GM15510 (cell line): Measurements from ENCODE around the gene KBTBD7.

Source experiments
- POLR2A ChIP-seq: IDR thresholded peaks from 3 replicates; pipeline ENCODE4 v1.6.1; 2011; ENCODE audit warnings: borderline replicate concordance; ENCODE audit not compliant: insufficient read length; ENCODE audit errors: extremely low read depth

KBTBD7 gene, protein sequence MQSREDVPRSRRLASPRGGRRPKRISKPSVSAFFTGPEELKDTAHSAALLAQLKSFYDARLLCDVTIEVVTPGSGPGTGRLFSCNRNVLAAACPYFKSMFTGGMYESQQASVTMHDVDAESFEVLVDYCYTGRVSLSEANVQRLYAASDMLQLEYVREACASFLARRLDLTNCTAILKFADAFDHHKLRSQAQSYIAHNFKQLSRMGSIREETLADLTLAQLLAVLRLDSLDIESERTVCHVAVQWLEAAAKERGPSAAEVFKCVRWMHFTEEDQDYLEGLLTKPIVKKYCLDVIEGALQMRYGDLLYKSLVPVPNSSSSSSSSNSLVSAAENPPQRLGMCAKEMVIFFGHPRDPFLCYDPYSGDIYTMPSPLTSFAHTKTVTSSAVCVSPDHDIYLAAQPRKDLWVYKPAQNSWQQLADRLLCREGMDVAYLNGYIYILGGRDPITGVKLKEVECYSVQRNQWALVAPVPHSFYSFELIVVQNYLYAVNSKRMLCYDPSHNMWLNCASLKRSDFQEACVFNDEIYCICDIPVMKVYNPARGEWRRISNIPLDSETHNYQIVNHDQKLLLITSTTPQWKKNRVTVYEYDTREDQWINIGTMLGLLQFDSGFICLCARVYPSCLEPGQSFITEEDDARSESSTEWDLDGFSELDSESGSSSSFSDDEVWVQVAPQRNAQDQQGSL

DNA sequence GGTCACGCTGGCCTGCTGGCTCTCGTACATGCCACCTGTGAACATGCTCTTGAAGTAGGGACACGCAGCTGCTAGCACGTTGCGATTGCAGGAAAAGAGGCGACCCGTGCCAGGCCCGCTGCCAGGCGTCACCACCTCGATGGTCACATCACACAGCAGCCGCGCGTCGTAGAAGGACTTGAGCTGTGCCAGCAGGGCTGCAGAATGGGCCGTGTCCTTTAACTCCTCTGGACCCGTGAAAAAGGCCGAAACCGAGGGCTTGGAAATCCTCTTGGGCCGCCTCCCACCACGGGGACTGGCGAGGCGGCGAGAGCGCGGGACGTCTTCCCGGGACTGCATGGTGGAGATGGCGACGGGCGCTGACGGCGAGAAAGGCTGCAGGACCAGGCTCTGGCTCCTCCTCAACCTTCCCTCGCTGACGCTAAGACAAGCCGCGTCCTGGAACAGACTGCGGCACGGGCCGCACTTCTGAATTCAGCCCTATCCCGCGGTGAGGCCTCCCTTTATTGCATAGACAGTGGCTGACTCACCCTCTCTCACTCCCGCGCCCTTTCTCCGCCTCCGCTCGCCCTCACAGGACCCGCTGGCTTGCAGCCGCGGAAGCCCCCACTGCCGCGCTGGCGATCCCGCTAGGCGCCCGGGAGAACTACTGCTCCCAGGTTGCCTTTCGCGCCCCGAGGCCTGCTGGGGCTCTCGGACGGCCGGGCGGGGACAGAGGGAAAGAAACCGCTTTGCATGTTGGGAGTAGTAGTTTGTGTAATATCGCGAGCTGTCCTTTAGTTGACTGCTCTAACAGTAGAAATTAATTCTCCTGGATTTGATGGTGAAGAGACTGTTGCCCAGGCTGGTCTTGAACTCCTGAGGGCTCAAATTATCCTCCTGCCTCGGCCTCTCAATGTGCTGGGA lies at the start of gene KBTBD7:
Gene KBTBD7, minus strand, starts transcription at position 651 of the 906 bp plus-strand sequence. Its CDS starts 312 bp downstream, at position 339.
- TF ChIP-seq POLR2A: peak; percentile 58

DNA sequence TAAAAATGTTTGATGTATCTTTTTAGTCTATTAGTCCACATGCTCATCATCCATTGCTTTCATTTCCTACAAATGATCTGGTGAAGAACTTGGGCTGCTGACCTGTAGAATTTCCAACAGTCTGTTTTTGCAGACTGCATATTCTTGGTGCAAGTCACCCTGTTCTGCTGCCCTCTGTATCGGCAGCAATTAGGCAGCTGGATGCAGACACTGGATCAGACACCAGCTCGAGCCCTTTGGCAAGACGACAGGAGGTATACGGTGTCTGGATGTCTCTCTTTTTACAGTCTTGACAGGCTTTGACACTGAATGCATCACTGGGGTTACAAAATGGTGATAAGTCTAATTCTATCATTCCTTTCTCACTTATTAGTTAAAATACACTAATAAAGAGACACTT lies 47.3 kb upstream of the KBTBD7 start:
- no peak for TF ChIP-seq POLR2A

DNA sequence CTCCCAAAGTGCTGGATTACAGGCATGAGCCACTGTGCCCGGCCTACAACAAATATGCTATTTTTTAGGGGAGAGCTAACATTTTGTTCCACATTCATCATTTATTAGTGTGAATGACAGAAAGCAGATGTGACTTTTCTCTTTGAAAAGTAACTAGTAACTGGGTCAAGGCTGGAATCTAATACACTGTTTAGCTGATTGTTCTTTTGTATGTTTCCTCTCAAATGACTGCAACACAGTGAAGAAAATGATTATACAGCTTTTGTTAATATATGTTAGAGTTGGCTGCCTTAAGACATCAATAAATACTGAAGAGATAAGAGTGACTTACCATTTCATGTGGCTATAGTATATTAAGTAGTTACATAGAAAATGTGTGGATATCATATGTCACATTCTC lies 42.0 kb upstream of the KBTBD7 start:
- no peak for TF ChIP-seq POLR2A

DNA sequence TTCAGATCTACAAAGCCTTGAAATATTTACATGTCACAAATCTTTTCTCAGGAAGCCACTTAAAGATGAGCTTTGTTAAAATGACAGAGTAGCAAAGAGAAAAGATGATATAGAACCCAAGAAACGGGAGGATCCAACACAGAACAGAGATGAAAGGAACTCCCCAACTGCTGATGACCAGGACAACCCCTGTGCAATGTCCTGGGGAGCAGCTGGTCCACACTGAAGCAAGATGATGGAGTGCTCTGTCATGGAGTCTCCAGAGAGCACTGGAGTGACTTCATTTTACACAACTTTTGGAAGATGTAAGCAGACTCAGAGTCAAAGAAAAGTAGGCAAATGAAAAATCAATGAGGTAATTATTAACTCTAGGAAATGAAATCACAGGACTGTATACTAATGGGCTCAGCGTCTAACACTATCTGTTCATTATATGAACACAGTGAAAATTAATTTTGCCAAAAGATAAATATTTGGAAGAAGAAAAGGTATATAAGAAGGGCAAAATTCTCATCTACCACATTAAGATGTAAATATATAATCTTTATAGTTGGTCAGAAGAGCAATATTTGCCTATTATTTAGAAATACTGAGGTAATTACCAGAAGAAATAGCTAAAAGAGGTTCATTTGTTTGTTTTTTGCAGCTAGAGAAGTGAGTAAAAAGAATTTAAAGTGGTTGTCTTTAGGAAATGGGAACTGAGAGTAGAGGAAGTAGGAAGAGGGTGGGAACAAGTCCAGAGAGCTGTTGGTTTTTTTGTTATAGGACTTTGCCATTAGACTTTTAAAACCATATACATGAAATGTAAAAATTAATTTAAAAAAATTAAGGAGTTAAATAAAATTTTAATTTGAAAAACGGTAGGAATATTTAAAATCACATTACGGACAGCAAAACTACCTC lies 38.5 kb upstream of the KBTBD7 start:
- TF ChIP-seq POLR2A: no peak

DNA sequence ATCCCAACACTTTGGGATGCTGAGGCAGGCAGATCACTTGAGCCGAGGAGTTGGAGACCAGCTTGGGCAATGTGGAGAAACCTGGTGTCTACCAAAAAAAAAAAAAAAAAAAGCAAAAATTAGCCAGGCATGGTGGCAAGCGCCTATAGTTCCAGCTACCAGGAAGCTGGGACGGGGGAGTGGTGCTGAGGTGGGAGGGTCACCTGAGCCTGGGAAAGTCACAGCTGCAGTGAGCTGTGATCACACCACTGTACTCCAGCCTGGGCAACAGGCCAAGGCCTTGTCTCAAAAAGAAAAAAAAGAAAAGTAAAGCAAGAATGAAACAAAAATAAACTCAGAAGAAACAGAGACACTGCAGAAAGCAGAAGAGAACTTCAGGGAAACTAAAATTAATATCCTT lies 37.4 kb upstream of the KBTBD7 start:
- no peak for TF ChIP-seq POLR2A

DNA sequence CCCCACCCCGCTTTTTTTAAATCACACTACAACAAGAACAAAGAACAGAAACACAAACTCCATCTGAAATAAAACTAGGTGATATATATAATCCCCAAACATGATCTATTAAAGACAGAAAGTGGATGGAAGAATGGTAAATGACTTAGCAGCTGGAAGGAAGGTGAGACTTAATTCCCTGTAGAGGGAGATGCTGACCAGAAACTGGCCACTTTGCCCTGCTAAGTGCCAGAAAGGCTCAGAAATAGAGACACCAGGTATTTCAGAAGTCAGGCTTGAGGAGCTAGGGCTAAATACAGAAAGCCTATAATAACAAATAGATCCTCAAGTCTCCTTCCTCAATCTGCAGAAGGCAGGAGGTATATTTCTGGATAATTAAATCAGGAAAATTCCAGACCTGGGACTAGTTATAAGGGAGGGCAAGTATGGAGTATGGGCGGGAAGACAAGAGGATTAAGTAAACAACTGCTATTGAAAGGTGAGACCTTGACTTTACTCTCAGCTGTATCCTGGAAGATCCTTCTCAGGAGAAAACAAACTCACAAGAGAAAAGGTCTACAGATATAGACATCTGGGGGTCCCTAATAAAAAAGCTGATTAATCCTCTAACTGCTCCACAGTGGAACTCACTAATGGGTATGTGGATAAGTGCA lies 36.8 kb upstream of the KBTBD7 start:
- no peak for TF ChIP-seq POLR2A

DNA sequence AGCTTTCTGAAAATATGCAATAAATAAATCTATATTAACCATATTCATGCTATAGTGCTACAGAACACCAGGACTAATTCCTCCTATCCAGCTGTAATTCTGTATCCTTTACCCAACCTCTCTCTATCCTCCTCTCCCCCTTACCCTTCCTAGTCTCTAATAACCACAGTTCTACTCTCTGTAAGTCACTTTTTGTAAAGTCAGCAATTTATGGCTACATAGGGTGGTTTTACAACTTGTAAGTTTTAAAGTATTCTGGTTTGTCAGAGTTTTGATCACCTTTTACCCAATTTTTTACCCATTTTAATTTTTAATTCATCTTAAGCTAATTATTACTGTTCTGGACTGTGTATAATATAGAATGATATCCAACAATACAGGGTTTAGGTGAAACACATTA lies 35.0 kb upstream of the KBTBD7 start:
- no peak for TF ChIP-seq POLR2A

DNA sequence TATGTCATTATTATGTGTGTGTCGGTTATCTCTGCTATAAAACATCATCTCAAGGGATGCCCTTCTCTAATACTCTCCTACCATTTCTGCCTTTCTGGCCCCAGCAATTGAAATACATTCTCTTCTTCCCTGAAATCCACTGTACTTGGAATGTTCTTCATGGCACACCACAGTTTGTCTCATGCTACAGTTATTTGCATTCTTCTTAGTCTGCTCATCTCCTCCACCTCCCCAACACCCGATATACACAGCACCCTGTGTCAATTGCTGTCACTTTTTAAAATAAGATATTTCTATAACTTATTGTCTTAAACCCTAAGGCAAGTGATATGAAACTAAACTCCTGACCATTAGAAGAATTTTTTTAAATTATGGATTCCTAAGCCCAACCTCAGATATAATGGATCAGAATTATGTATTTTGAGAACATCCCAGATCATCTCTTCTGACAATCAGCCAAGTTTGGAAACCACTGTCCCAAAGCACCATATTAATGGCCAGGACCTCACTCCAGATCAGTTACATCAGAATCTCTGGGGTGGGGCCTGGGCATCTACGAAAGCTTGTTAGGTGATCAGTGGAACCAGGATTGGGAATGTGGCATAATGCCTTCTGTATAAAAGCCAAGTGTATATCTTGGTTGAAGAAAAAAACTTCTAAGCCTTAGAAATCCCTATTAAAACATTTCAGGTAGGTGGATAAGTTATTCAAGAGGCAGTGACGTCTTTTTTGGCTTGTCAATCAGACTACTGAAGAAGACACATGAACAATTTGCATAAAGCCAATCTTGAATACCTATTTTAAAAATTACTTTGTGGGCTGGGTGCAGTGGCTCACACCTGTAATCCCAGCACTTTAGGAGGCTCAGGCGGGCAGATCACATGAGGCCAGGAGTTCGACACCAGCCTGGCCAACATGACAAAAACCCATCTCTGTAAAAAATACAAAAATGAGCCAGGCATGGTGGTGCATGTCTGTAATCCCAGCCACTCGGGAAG lies 30.0 kb upstream of the KBTBD7 start:
- no peak for TF ChIP-seq POLR2A

DNA sequence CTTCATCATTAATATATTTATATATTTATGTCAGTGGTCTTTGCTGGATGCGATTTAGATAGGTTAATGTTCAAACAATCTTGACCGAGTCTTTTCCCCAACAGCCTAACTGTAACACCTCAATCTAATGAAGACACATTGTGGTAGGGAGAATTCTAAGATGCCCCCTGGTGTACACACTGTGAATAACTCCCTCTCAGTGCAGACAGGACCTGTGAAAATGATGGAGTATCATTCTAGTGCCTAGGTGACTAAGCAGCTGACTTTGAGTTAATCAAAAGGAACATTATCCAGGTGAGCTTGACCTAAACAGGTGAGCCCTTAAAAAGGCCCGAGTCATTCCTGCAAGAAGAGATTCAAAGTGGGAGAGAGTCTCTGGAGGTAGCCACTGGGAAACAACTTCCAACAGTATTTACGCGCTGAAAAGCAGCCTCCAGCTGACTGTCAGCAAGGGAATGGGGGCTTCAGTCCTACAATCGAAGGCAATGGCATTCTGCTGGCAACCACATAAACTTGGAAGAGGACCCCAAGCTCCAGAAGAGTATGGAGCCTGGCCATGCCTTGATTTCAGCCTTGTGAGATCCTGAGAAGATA lies 28.0 kb upstream of the KBTBD7 start:
- no peak for TF ChIP-seq POLR2A

DNA sequence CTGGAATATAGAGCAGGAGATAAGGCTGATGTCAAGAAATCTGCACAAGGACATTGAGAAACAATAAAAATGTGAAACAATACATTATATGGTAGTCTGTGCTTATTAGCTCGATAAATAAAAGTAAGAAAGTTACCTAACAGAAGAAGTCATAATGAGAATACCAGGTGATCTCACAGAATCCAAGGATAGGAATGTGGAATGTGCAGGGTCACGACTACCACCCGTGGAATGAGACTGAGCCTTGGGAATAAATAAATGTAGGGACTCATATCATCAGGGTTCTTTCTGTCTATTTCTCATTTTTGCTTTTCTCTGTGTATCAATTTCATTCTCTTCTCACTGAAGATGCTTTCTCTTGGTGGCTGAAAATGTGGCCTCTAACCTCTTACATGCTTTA lies 26.0 kb upstream of the KBTBD7 start:
- no peak for TF ChIP-seq POLR2A

DNA sequence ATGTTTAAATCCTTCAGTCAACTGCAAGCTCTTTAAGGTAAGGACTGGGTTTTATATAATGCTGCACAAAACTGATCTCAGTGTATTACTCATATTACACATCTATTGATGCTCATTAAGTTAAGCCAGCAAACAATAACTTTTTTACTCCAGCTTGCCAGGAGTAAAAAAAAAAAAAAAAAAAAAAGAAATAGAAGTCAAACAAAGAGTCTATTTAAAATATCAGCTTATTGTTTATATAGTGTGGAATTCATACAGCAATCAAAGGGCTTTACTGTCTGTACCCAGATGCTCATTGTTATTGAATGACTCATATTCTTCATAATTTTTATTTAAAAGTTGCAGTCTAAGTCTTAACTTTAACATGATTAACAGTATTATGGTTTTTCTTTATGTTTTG lies 21.8 kb upstream of the KBTBD7 start:
- no peak for TF ChIP-seq POLR2A

DNA sequence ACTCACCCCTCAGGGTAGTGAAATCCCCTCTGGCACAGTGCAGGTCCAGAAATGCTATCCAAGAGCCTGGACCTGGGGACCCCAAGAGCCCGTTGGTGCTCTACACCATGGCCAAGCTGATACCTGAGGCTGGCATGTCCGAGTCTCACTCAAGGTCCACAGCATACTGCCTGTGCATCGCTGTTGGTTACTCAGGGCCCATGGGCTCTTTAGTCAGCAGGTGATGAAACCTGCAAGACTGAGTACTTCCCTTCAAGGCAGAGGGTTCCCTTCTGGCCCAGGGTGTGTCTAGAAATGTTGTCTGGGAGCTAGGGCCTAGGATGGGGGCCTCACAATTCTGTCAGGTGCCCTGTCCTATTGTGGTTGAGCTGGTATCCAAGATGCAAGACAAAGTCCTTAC lies 19.6 kb upstream of the KBTBD7 start:
- no peak for TF ChIP-seq POLR2A

DNA sequence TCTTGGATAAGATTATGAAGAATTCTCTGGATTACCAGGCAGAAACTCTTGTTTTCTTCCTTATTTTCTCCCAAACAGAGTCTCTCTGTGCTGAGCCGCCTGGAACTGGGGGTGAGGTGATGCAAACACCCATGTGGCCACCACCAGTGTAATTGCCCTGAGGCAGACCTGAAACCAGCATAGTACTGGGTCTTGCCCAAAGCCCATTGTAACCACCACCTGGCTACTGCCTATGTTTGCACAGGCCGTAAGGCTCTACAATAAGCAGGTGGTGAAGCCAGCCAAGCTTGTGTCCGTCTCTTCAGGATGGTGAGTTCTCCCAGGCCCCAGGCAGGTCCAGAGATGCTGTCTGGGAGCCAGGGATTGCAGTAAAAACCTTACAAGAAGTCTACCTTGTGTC lies 18.9 kb upstream of the KBTBD7 start:
- no peak for TF ChIP-seq POLR2A

DNA sequence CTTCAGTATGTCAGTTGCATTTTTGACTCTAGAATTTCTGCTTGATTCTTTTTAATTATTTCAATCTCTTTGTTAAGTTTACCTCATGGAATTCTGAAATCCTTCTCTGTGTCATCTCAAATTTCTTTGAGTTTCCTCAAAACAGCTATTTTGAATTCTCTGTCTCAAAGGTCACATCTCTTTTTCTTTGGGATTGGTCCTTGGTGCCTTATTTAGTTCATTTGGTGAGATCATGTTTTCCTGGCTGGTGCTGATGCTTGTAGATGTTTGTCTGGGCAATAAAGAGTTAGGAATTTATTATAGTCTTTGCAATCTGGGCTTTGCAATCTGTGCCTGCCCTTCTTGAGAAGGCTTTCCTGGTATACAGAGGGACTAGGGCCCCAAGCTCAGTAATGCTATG lies 18.5 kb upstream of the KBTBD7 start:
- no peak for TF ChIP-seq POLR2A
